Measurements from ENCODE around the gene PDS5B.

DNA sequence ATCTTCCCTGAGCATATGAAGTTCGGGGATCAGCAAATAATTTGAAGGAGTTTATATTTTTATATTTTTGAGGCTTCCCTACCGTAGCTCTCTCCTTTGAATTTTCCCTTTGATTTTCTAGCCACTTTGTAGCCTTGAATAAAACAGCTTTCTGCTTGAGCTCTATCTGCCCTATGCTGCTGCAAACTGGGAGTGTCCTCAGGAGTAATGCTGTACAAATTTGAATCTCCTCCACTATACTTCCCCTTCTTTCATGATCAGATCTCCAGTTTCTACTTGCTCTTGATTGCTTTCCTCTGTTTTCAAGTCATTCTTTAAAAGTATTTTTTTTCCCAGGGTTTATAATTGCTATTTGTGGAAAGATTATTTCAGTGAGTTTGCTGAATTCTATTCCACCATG is 14.6 kb downstream of the PDS5B start:
- no peak for TF ChIP-seq NRF1 (conservative IDR thresholded peaks at IDR 0.05; ENCODE audit: low read depth, low read length)
- no peak for TF ChIP-seq POLR2A (IDR thresholded peaks at IDR 0.05; ENCODE audit: low read depth, low read length)
- TF ChIP-seq, protein P1, sequence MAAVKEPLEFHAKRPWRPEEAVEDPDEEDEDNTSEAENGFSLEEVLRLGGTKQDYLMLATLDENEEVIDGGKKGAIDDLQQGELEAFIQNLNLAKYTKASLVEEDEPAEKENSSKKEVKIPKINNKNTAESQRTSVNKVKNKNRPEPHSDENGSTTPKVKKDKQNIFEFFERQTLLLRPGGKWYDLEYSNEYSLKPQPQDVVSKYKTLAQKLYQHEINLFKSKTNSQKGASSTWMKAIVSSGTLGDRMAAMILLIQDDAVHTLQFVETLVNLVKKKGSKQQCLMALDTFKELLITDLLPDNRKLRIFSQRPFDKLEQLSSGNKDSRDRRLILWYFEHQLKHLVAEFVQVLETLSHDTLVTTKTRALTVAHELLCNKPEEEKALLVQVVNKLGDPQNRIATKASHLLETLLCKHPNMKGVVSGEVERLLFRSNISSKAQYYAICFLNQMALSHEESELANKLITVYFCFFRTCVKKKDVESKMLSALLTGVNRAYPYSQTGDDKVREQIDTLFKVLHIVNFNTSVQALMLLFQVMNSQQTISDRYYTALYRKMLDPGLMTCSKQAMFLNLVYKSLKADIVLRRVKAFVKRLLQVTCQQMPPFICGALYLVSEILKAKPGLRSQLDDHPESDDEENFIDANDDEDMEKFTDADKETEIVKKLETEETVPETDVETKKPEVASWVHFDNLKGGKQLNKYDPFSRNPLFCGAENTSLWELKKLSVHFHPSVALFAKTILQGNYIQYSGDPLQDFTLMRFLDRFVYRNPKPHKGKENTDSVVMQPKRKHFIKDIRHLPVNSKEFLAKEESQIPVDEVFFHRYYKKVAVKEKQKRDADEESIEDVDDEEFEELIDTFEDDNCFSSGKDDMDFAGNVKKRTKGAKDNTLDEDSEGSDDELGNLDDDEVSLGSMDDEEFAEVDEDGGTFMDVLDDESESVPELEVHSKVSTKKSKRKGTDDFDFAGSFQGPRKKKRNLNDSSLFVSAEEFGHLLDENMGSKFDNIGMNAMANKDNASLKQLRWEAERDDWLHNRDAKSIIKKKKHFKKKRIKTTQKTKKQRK (IDR thresholded peaks at IDR 0.05; ENCODE audit: low read depth, low read length) = no peak
- no peak for TF ChIP-seq NFIC (IDR thresholded peaks at IDR 0.05; ENCODE audit: low read depth, low read length)
- no peak for TF ChIP-seq EZH2 (IDR thresholded peaks at IDR 0.05; ENCODE audit: borderline replicate concordance, control insufficient read depth, low read depth, low read length)
- no peak for TF ChIP-seq TAF1 (IDR thresholded peaks at IDR 0.05; ENCODE audit: borderline replicate concordance, low read depth, low read length)
- TF ChIP-seq, protein P2, sequence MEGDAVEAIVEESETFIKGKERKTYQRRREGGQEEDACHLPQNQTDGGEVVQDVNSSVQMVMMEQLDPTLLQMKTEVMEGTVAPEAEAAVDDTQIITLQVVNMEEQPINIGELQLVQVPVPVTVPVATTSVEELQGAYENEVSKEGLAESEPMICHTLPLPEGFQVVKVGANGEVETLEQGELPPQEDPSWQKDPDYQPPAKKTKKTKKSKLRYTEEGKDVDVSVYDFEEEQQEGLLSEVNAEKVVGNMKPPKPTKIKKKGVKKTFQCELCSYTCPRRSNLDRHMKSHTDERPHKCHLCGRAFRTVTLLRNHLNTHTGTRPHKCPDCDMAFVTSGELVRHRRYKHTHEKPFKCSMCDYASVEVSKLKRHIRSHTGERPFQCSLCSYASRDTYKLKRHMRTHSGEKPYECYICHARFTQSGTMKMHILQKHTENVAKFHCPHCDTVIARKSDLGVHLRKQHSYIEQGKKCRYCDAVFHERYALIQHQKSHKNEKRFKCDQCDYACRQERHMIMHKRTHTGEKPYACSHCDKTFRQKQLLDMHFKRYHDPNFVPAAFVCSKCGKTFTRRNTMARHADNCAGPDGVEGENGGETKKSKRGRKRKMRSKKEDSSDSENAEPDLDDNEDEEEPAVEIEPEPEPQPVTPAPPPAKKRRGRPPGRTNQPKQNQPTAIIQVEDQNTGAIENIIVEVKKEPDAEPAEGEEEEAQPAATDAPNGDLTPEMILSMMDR (IDR thresholded peaks at IDR 0.05 in 2 of 3, conservative IDR thresholded peaks at IDR 0.05 in 1 of 3; ENCODE audit: control insufficient read depth in 2 of 3, extremely low read depth in 1 of 3, insufficient read depth in 1 of 3, low read depth in 3 of 3, low read length in 3 of 3) = no peak
- no peak for TF ChIP-seq RCOR1 (conservative IDR thresholded peaks at IDR 0.05; ENCODE audit: low read depth, low read length)
- TF ChIP-seq SPI1 (IDR thresholded peaks at IDR 0.05; ENCODE audit: borderline replicate concordance, insufficient read depth, low read depth, low read length) = no peak
- no peak for TF ChIP-seq ZZZ3 (IDR thresholded peaks at IDR 0.05; ENCODE audit: control insufficient read depth, insufficient read length, low read depth)
- TF ChIP-seq, protein P3, sequence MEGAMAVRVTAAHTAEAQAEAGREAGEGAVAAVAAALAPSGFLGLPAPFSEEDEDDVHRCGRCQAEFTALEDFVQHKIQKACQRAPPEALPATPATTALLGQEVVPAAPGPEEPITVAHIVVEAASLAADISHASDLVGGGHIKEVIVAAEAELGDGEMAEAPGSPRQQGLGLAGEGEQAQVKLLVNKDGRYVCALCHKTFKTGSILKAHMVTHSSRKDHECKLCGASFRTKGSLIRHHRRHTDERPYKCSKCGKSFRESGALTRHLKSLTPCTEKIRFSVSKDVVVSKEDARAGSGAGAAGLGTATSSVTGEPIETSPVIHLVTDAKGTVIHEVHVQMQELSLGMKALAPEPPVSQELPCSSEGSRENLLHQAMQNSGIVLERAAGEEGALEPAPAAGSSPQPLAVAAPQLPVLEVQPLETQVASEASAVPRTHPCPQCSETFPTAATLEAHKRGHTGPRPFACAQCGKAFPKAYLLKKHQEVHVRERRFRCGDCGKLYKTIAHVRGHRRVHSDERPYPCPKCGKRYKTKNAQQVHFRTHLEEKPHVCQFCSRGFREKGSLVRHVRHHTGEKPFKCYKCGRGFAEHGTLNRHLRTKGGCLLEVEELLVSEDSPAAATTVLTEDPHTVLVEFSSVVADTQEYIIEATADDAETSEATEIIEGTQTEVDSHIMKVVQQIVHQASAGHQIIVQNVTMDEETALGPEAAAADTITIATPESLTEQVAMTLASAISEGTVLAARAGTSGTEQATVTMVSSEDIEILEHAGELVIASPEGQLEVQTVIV (IDR thresholded peaks at IDR 0.05; ENCODE audit: borderline replicate concordance, partially characterized antibody) = no peak
- TF ChIP-seq EP300 (IDR thresholded peaks at IDR 0.05; ENCODE audit: borderline replicate concordance in 1 of 2, control insufficient read depth in 1 of 2, low read depth in 2 of 2, low read length in 2 of 2) = no peak
- TF ChIP-seq CHD1 (IDR thresholded peaks at IDR 0.05; ENCODE audit: low read depth, low read length) = no peak

Measured in GM12878 (cell line).